Activated naive CD4-positive, alpha-beta T cell treated with Interleukin-2 at 50 U/mL for 16 hours (primary cell): ENCODE results near the gene BHLHE23.

Experiments used
- DNase-seq: peaks from one replicate; pipeline ENCODE4 v3.0.0-alpha.2; 2020

Gene BHLHE23

GRCh38 chr20:63007646-63008488 is 1.1 kb upstream of the BHLHE23 start:
- no peak for DNase-seq

GRCh38 chr20:63007360-63007645 is 539 bp upstream of the BHLHE23 start:
- DNase-seq: no peak

GRCh38 chr20:63005862-63006539 is 763 bp downstream of the BHLHE23 start:
- DNase-seq: no peak

- no peak for DNase-seq
Observed at GRCh38 chr20:63005365-63005861, 1.4 kb downstream of the BHLHE23 start.

GRCh38 chr20:63004607-63005364 is 2.0 kb downstream of the BHLHE23 start:
- DNase-seq: no peak

- DNase-seq: no peak
Observed at GRCh38 chr20:63003546-63003945, 3.2 kb downstream of the BHLHE23 start.

GRCh38 chr20:63002511-63002910 is 4.3 kb downstream of the BHLHE23 start:
- DNase-seq: no peak

GRCh38 chr20:63000958-63001357 is 5.8 kb downstream of the BHLHE23 start:
- no peak for DNase-seq

- no peak for DNase-seq
Observed at GRCh38 chr20:63000036-63000435, 6.7 kb downstream of the BHLHE23 start.

GRCh38 chr20:62999580-62999979 is 7.2 kb downstream of the BHLHE23 start:
- no peak for DNase-seq

GRCh38 chr20:62998449-62998848 is 8.3 kb downstream of the BHLHE23 start:
- no peak for DNase-seq

- no peak for DNase-seq
Observed at GRCh38 chr20:62997417-62998035, 9.2 kb downstream of the BHLHE23 start.

- no peak for DNase-seq
Observed at GRCh38 chr20:62996596-62996982, 10.2 kb downstream of the BHLHE23 start.

- no peak for DNase-seq
Observed at GRCh38 chr20:62995898-62996595, 10.7 kb downstream of the BHLHE23 start.

- no peak for DNase-seq
Observed at GRCh38 chr20:62995481-62995880, 11.3 kb downstream of the BHLHE23 start.

GRCh38 chr20:62994869-62995281 is 11.9 kb downstream of the BHLHE23 start:
- no peak for DNase-seq

GRCh38 chr20:62993856-62994494 is 12.8 kb downstream of the BHLHE23 start:
- no peak for DNase-seq

GRCh38 chr20:62991863-62992262 is 14.9 kb downstream of the BHLHE23 start:
- DNase-seq: no peak

- DNase-seq: no peak
Observed at GRCh38 chr20:62991196-62991807, 15.5 kb downstream of the BHLHE23 start.

GRCh38 chr20:62990306-62990825 is 16.4 kb downstream of the BHLHE23 start:
- no peak for DNase-seq

- no peak for DNase-seq
Observed at GRCh38 chr20:62989201-62989601, 17.6 kb downstream of the BHLHE23 start.
